Measurements from ENCODE around the gene COG5. TPM values are rescaled to one million over a fixed set of nuclear protein-coding genes. Genes with fewer than 3 reads are reported as not detected.

The COG5 gene
- total RNA-seq, 1 experiment from 2014 or later = 72.6 TPM

DNA sequence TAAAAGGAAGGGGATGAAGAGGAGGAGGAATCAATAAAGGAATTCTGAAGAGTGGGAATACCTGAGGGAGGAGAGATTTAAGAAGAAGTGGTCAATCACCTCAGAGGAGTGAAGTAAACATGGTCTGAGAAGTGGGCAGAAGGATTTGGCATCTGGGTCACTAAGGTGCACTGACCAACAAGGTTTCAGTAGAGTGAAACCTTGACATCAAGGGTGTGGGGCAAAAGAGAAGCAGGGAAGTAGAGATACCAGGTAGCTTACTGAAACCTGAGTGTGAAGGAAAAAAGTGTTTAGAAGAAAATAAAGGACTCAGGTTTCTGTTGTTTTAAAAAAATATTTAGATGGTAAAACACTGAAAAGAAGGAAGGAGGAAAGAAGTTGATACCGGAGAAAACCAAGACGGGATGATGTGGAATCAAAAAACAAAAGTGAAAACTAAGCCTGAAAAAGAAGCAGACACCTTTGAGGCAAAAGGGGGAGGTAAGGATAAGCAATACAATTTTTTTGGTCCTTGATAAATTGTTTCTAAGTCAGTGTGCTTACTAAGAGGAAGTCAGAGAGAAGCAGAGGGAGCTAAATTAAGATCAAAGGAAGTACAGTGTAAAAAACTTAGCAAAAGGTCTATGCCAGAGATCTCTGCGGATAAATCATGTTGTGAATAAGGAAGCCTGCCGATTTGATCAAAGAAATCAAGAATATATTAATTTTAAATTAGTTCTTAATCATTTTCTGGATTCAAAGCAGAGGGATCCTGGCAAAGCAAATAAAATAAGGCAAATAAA, 231.0 kb downstream of the COG5 start:
- no peak for DNase-seq (ENCODE audit: low read depth)

DNA sequence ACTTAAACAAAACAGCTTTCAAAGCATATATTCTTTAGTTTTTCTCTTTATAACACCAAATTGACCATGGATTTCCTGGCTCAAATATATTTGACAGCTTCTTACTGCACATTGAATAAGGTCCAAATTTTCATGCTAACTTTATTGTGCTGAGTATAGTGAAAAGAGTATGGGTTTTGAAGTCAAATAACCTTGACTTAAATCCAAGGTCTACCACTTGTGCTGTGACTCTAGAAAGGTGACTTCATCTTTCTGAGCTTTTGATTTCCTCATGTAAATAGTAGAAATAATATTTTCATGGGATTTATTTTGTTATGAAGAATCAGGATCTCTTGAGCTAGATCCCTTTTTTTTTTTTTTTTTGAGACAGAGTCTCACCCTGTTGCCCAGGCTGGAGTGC, 233.2 kb downstream of the COG5 start:
- DNase-seq (ENCODE audit: low read depth) = no peak

DNA sequence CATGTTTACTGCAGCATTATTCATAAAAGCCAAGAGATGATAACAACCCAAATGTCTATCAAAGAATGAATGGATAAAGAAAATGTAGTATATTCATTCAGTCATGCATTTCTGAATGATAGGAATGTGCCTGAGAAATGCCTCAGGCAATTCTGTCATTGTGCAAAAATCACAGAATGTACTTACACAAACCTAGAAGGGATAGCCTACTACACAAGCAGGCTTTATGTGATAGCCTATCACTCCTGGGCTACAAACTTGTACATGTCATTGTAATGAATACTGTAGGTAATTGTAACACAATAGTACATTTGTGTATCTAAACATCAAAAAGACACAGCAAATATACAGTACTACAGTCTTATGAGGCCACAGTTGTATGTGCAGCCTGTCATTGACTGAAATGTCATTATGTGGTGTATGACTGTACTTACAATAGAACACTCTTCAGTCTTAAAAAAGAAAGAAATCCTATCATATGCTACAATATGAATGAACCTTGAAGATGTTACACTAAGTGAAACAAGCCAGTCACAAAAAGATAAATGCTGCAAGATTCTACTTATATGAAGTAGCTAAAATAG, 235.6 kb downstream of the COG5 start:
- DNase-seq (ENCODE audit: low read depth) = peak; percentile 6

DNA sequence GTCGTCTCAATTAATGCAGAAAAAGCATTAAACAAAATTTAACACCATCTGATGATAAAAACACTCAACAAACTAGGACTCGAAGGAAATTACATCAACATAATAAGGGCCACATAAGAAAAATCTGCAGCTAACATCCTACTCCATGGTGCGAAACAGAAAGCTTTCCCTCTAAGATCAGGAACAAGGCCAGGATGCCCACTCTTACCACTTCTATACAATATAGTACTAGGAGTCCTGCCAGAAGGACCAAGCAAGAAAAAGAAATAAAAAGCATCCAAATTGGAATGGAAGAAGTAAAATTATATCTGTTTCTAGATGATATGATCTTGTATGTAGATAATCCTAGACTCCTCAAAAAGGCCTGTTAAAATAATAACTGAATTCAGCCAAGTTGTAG, 237.7 kb downstream of the COG5 start:
- no peak for DNase-seq (ENCODE audit: low read depth)

DNA sequence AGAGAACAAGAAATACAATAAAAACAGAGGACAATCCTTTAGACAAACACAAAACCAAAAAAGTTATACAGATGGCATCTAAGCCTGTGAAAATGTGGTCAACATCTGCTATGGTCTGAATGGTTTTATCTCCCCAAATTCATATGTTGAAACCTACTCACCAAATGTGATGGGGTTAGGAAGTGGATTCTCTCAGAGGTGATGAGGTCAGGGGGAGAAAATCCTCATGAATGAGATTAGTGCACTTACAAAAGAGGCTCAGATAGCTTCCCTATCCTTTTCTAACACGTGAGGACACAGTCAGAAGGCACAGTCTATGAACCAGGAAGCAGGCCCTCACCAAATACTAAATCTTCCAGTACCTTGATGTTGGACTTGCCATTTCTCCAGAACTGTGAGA, 241.7 kb downstream of the COG5 start:
- DNase-seq (ENCODE audit: low read depth) = no peak

DNA sequence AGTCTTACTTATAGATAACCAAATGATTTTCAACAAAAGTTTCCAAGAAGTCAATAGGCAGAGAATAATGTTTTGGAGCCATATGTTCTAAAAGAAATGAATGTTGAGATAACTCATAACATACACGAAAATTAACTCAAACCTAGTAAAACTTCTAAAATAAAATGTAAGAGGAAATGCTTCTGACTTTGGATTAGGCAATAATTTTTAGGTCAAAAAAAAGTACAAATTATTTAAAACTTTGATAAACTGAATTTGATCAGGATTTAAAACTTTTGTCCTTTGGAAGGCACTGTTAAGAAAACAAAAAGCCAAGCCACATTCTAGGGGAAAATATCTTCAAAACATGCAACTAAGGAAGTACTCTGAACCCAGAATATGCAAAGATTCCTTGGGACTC, 242.1 kb downstream of the COG5 start:
- DNase-seq (ENCODE audit: low read depth) = no peak

DNA sequence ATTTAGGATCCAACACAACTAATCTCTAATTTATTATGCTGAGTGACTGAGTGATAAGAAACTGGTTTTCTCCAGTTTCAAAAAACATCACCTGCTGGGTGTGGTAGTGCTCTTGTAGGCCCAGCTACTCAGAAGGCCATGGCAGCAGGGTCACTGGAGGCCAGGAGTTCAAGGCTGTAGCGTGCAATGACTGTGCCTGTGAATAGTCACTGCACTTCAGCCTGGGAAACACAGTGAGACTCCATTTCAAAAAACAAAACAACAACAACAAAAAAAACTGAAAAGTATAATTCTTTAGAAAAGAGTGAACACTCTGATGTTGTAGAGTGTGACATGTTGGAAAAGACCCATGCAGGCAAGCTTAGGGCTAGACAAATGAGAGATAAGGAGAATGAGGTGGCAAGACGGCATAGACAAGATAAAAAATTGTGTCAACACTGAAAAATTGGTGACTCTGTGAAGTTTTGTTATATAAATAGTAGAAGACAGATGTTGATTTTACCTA, 243.9 kb downstream of the COG5 start:
- DNase-seq (ENCODE audit: low read depth) = no peak

DNA sequence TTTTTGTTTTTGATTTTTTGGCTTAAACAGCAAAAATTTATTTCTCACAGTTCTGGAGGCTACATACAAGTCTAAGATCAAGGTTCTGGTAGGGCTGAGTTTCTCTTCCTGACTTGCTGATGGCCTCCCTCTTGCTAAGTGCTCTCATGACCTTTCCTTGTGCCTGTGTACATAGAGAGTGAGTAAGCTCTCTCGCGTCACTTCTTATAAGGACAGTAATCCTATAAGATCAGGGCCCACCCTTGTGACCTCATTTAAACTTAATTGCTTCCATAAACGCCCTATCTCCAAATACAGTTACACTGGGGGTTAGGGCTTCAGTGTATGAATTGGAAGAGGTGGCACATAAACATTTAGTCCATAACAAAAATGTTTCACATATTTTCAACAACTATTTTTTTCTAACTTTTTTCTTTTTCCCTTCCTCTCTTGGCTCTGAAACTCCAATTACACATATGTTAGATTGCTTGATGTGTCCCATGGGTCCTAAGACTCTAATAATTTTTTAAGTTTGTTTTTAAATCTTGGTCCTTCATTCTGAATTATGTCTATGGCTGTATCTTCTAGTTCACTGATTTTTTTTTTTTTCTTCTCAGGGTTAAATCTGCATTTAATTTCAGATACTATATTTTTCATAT, 245.1 kb downstream of the COG5 start:
- DNase-seq (ENCODE audit: low read depth) = peak; percentile 59

DNA sequence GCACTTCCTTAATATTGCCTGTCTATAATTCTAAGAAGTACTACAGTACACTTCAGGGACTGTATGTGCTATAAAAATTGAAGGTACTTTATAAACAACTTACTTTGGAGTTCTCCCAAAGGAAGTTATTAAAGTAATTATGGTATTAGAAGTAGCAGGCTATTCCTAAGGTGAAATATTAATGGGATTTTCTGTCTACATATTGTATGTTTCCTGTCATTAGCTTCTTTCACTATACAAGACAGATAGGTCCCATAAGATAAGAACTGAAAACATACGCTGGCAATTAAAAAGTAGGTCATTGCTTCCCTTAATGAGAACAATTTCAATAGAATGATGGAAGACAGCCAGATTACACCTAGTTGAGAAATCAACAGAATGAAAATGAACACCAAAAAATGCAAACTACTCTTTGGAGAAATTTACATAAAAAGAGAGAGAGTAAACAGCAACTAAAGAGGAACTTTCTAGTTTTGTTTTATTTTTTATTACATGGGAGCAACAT, 248.0 kb downstream of the COG5 start:
- DNase-seq (ENCODE audit: low read depth) = no peak

DNA sequence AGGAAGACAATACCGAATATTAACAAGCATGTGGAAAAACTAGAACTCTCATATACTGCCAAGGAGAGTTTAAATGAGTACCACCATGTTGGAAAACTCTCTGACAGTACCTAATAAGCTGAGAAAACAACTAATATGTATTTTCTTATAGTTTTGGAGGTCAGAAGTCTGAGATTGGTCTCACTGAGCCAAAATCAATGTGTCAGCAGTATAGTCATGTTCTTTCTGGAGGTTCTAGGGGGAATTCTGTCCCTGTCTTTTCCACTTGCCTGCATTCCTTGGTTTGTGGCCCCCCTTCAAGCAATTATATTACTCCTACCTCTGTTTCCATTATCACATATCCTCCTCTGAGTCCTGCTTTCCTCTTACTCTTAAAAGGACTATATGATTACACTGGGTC, 250.4 kb downstream of the COG5 start:
- no peak for DNase-seq (ENCODE audit: low read depth)

DNA sequence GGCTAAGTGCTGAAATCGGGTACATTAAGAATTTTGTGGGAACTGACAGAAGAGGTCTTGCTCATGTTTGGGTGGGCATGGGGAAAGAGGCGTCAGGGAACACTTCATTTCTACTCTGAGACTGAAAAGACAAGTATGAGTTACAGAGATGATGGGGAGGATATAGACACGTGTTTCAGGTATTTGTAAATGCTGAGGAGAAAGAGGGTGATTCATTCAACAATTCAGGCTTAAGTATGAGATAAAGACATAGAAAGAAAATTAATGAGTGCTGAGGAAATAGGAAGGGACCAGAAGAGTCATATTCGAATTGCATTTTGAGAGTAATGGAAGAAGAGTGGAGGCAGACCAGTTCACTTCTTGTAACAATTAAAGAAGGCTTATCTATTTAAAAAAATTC, 251.3 kb downstream of the COG5 start:
- DNase-seq (ENCODE audit: low read depth) = no peak

DNA sequence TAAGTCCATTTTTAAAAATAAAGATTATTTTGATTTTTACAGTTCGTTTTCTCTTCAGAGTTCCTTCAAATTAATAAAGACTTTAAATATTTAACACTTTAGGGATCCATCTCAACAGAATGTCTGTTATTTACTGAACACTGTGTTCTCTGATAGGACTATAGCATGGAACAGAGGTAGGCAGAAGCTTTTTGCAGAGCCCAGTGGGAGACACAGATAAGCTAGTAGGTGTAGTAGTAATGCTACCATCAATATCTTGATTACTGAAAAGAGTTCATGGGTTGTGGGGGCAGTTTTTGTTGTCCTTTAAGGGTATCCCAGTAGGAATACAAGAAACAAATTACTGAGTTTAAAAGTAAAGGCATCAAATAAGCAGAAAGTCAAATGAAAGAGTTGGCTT, 254.4 kb downstream of the COG5 start:
- DNase-seq (ENCODE audit: low read depth) = no peak

DNA sequence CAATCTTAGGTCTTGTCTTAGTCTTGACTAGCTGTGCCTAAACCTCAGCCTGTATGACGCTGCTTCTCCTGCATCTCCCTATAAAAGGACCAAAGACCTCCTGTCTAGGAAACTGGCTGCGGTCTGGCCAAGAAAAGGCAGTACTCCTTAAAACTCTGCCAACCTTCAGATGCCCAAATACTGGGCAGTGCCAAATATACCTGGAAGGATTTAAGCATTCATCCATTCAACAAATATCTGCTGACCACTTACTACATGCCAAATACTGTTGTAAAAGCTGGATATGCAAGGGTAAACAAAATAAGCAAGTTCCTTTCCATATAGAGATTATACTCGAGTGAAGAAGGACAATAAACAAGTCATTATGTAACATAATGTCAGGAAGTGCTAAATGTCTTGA, 259.1 kb downstream of the COG5 start:
- no peak for DNase-seq (ENCODE audit: low read depth)

DNA sequence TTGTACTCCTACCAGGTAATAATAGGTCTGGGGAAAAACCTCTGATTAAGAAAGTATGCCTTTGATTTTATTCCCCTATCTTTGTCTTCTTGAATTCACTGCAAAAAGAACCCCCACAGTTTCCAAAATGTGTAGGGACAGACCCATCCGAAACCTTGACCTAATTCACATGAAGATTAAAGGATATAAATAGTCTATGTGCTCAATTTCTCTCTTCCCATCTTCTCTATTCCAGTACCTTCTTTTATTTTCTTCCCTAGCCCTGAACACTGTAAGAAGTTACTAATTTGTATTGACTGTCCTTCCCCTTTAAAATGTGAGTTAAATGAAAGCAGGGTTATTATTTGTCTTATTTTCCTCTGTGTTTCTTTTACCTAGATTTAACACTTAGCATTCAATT, 259.7 kb downstream of the COG5 start:
- DNase-seq (ENCODE audit: low read depth) = no peak

DNA sequence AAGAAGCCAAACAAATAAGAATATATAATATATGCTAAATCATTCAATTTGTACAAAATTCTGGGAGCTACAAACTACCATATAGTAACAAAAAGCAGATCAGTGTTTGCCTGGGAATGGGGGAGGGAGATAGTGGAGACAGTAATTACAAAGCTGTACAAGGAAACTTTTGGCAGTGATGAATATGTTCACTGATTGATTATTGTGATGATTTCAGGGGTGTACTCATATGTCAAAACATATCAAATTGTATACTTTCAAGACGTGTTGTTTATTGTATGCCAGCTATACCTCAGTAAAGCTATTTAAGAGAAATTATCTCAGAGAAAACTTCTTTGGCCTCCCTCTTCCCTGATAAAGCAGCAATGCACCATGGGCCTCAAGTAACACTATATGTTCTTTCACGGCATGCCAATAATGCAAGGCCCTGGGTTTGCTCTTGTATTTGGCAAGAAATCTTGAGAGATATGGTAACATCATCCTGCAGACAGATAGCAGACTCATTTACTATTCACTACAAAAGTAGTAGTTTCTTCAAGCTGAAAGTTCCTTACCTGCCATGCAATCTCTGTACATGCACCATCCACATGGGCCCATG, 261.4 kb downstream of the COG5 start:
- no peak for DNase-seq (ENCODE audit: low read depth)

DNA sequence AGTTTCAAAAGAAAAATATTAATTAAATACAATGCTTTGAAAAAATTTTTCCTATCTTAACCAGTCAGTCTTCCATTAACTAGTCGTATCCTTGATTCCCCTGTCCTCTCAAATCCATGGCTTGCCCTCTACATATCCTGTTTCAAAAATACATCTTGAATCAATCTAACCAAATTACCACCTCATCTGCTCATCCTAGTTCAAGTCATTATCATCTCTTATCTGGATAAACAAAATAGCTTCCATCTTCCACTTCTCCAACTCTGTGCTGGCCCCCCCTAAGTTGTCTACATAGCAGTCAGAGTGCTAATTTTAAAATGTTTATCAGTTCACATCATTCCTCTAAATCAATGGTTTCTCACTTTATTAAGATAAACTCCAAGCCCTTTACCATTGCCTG, 269.5 kb downstream of the COG5 start:
- DNase-seq (ENCODE audit: low read depth) = no peak

DNA sequence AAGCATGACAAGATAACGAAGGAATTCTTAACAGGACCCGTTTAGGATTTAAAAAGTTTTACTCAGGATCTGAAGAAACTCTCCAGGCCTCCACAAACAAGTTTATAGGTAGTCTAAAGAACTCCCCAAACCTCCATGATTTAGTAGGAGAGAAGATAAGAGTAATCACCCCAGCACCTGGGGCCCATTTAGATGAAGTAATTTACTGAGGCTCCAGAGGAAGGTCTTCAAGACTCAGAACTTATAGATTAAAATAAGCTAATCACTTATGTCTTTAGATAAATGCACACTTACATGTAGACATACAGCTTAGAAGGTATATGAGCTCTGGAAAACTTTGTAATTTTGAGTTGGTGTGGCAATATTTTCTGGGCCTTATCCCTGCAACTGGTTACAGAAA, 271.1 kb downstream of the COG5 start:
- DNase-seq (ENCODE audit: low read depth) = no peak

DNA sequence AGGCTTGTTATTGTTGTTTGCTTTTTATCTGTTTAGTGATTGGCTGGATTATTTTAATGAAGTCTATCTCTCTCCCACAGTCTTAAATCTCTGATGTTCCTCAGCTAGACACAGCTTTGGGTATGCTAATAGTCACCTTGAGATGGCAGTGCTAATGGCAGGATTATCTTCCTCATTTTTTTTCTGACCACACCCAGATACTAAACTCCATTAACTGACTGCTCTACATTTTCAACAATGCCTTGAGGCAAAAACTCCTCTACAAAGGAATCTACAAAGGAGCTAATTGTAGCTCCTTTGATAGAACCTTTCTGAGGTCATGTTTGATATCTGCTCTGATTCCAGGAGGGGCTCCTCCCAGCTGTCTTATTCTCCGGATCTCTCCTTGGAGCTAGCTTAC, 272.3 kb downstream of the COG5 start:
- no peak for DNase-seq (ENCODE audit: low read depth)

DNA sequence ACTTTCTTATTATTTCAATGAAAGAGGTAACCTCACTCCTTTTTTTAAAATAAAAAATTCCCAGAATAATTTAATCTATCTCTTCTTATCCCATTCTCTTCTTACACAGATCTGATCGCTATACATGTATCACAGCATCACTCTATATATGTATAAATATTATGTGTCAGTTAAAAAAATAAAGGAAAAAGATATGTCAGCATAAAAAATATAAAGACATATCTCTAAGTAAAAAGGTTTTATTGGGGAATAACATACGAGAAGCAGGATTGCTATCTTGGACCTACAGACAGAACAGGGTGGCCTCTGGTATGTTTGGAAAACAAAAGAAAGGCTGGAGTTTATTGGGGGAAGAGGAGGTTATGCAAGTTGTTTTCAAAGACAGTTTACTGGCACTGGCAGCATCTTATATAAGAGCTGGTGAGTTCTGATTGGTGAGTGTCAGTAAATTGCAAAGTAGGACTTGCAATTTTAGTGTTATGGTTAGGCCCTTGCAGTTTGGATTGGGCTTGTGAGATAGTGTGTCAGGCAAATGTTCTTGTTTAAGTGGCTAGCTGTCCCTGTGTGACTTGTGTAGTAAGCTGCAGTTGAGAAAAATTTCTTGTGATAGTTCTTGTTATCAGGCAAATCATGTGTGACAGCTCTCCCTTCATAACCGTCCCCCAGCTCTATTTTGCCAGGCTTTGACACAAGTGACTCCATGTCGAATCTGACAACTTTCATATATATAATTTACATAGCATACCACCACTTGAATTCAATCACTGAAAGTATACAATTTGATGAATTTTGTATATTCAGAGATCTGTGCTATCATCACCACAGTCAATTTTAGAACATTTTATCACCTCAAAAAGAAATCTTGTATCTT, 276.7 kb downstream of the COG5 start:
- no peak for DNase-seq (ENCODE audit: low read depth)

DNA sequence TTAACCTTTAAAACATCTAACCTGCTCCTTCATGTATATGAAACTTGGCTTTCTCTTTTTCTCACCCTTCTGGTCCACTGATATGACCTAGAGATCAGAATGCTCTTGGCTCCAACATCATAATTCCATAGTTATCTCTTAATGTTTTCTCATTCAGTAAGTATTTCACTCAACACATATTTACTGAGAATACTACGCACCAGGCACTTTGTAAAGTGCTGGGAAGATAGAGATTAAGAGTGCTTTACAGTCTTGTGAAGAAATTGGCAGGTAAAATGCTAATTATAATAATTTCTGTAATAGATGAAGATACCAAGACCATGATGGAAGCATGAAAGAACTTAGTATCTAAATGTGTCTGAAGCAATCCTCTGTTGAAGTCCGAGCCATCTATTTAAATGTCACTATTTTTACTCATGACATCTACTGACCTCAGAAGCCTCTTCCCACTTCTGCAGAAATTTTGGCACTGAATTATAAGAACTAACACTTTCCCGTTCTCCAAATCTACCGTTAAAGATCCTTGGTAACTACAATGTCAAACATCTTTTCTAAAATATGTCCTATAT, 278.7 kb downstream of the COG5 start:
- no peak for DNase-seq (ENCODE audit: low read depth)

DNA sequence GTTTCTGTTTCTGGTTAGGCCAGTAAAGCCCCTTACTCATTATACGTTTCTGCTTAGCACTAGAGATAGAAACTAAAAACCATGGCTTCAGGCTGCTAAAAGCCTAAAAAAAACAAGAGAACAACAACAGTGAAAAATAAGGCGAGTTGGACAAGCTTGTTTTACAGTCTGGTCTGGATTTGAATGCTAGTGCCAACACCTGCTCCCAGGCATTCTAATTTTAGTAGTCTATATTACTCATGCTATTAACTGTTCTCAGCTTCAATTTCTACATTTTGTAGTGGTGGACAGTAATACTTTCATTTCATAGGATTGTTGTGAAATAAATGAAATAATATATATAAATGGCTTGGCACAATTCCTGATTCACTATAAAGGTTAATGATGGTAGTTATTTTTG, 286.4 kb downstream of the COG5 start:
- no peak for DNase-seq (ENCODE audit: low read depth)

Data from Daoy (cell line).